ENCODE results near the gene PRSS1. TPM values are rescaled to one million over a fixed set of nuclear protein-coding genes. Genes with fewer than 3 reads are reported as not detected.
"Not testable (repeated sequence)": the region's sequence is repeated elsewhere in the genome, so short reads cannot be mapped to it uniquely, and the experiment has no call there.

The PRSS1 gene
- total and polyA plus RNA-seq, 2 of the 8 experiments (the other 6 are each of a cell fraction or from before 2014, with no cell fraction given), result 0.09 TPM; not detected in 1

DNA sequence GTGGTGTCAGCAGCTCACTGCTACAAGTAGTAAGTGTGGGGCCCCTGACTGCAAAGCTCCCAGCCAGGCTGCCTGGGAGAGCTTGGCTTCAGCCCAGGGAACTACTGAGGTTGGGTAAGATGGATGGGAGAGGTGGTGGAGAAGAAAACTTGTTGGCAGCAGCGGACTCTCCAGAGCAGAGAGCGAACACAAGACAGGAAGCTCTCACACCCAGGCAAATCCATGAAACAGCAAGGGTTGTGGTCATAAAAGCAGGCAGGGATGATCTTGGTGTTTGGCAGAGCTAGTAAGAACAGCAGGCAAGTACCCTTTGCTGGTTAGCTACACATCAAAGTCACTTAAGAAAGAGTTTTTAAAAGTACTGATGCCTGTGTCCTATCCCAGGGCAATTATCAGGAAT, 12.3 kb downstream of the PRSS1 start:
- H3K18ac ChIP-seq (ENCODE audit: extremely low read depth, low read length); H2AK5ac ChIP-seq (ENCODE audit: low read depth, low read length); H3K56ac ChIP-seq (replicated peaks; ENCODE audit: insufficient read length, low read depth, low read length); H4K20me1 ChIP-seq (replicated peaks in 1 of 2; ENCODE audit: control insufficient read depth in 1 of 2, insufficient read depth in 2 of 2, low read length in 2 of 2); H3K9ac ChIP-seq (replicated peaks in 1 of 4; ENCODE audit: extremely low read depth in 1 of 4, low read depth in 3 of 4, low read length in 3 of 4); H3K23ac ChIP-seq (ENCODE audit: insufficient read length); H3K27ac ChIP-seq (ENCODE audit: low read depth, low read length); H3K4me3 ChIP-seq (ENCODE audit: extremely low read depth in 1 of 4, insufficient read depth in 2 of 4, low read depth in 3 of 4, low read length in 4 of 4); H4K8ac ChIP-seq (ENCODE audit: extremely low read depth, insufficient read depth, low read length); H2BK5ac ChIP-seq (ENCODE audit: low read depth, low read length); H3K14ac ChIP-seq (ENCODE audit: insufficient read length); H3K23me2 ChIP-seq (ENCODE audit: low read depth, low read length); DNase-seq (ENCODE audit: low read depth in 1 of 2, low spot score in 2 of 2); H4K91ac ChIP-seq (replicated peaks; ENCODE audit: insufficient read length, low read length); H3K36me3 ChIP-seq (ENCODE audit: control insufficient read depth in 2 of 4, insufficient read depth in 4 of 4, low read length in 3 of 4); H2BK15ac ChIP-seq (ENCODE audit: low read length); H3K79me1 ChIP-seq (ENCODE audit: low read depth, low read length); FAIRE-seq; H3K4me1 ChIP-seq (replicated peaks in 1 of 4; ENCODE audit: control insufficient read depth in 3 of 4, insufficient read depth in 4 of 4, low read length in 3 of 4); H3K79me2 ChIP-seq (ENCODE audit: control insufficient read depth in 1 of 2, insufficient read depth in 2 of 2, low read length in 2 of 2); H3K9me3 ChIP-seq (ENCODE audit: insufficient read depth in 2 of 2, low read depth in 1 of 2, low read length in 1 of 2); H2BK120ac ChIP-seq (replicated peaks; ENCODE audit: low read depth, low read length); H2AFZ ChIP-seq (ENCODE audit: low read length); H4K5ac ChIP-seq (ENCODE audit: insufficient read length, low read depth, low read length); H3K4me2 ChIP-seq (ENCODE audit: insufficient read depth in 1 of 2, low read depth in 2 of 2, low read length in 2 of 2); H3K27me3 ChIP-seq (replicated peaks in 1 of 4; ENCODE audit: control insufficient read depth in 3 of 4, extremely low read depth in 1 of 4, insufficient read depth in 3 of 4, low read length in 3 of 4); H3K4ac ChIP-seq (replicated peaks; ENCODE audit: insufficient read length, low read depth, low read length); POLR2A ChIA-PET (ENCODE audit: partially characterized antibody); H2BK20ac ChIP-seq (ENCODE audit: low read length); H2BK12ac ChIP-seq (ENCODE audit: low read depth, low read length): not testable (repeated sequence)
- 61% methylated on average over 2 of the region's 2 CpGs; no CpG with 5 or more reads in 1 of the 2 experiments for WGBS, 2 experiments (ENCODE audit: extremely low coverage in 1 of 2, insufficient coverage in 1 of 2, insufficient read length in 1 of 2, insufficient replicate concordance in 2 of 2, low coverage in 1 of 2, low lambda C conversion rate in 2 of 2, missing lambda C conversion rate in 1 of 2)
- CTCF ChIA-PET (ENCODE audit: partially characterized antibody), result interaction anchor here (0.8 to 5.1 kb wide), 6 partner anchors 10 to 158 kb away, joined by 3 to 23 read pairs (median 4); no protein-coding TSS in a partner anchor

Data from H1 (cell line).